Activated T-cell treated with anti-CD3 and anti-CD28 coated beads, Interleukin-2, amount 50 U/mL, for 72 hours (primary cell): ENCODE results near the gene SURF2. TPM values are rescaled to one million over a fixed set of nuclear protein-coding genes. Genes with fewer than 3 reads are reported as not detected.

Source experiments
- ATAC-seq, 2 donors: fragments of 150-1000 bp; cut with Tn5 transposase; replicated peaks in 1 of 2; 2 replicates each; pipeline ENCODE4 v1.10.0; 2021; ENCODE audit warnings: moderate library complexity in 2 of 2, mild to moderate bottlenecking in 1 of 2
- DNase-seq, 2 donors: peaks; one replicate each; pipeline ENCODE4 v3.0.0; 2021 to 2022; ENCODE audit warnings: mixed read lengths in 1 of 2
- H3K27ac Mint-ChIP-seq: one replicate; pipeline ENCODE4 v1.8.0; 2022; ENCODE audit warnings: mild to moderate bottlenecking, moderate library complexity, mixed read lengths
- H3K27me3 Mint-ChIP-seq: one replicate; pipeline ENCODE4 v1.8.0; 2022; ENCODE audit warnings: low read depth, mixed read lengths
- H3K36me3 Mint-ChIP-seq, 2 donors: one replicate each; pipeline ENCODE4 v1.8.0; 2022; ENCODE audit warnings: mixed read lengths in 2 of 2, mild to moderate bottlenecking in 1 of 2; ENCODE audit not compliant: insufficient read depth in 2 of 2
- H3K4me1 Mint-ChIP-seq: one replicate; pipeline ENCODE4 v1.8.0; 2022; ENCODE audit warnings: low read depth, mixed read lengths
- H3K4me3 Mint-ChIP-seq, 2 donors: one replicate each; pipeline ENCODE4 v1.8.0; 2022; ENCODE audit warnings: mild to moderate bottlenecking in 2 of 2, mixed read lengths in 2 of 2, moderate library complexity in 2 of 2
- H3K9me3 Mint-ChIP-seq, 2 donors: one replicate each; pipeline ENCODE4 v1.8.0; 2022; ENCODE audit warnings: mixed read lengths in 2 of 2
- total RNA-seq, 2 donors: library from RNA; stranded (reverse); gene quantifications; one replicate each; pipeline ENCODE4 v1.2.3, GENCODE V29; 2022

Gene SURF2
- total RNA-seq, 2 donors from 2014 or later = 14.7 to 19.9 TPM

GRCh38 chr9:133351908-133352634 is 4.3 kb upstream of the SURF2 start:
- ATAC-seq (no peak), DNase-seq (peak; percentile 32 to 55)
- H3K4me3 Mint-ChIP-seq = no peak overlapping the region
- H3K4me1 Mint-ChIP-seq = peaks cover 71% of the 10 kb centered on the region
- no peaks in the 10 kb centered on the region for H3K27me3 Mint-ChIP-seq
- peaks cover 23 to 31% of the 10 kb centered on the region in 2 donors for H3K36me3 Mint-ChIP-seq
- H3K9me3 Mint-ChIP-seq = no peaks in the 10 kb centered on the region
- peak overlapping the region; percentile 79 for H3K27ac Mint-ChIP-seq

- no peaks in the 10 kb centered on the region for H3K9me3 Mint-ChIP-seq
- peaks cover 23 to 30% of the 10 kb centered on the region in 2 donors for H3K36me3 Mint-ChIP-seq
- no peak for ATAC-seq
- DNase-seq = no peak
- no peaks in the 10 kb centered on the region for H3K27me3 Mint-ChIP-seq
- H3K4me3 Mint-ChIP-seq = peak overlapping the region in 1 of 2 donors; percentile 31
- peak overlapping the region; percentile 83 for H3K27ac Mint-ChIP-seq
- peaks cover 76% of the 10 kb centered on the region for H3K4me1 Mint-ChIP-seq
These were observed 3.6 kb upstream of the SURF2 start for GRCh38 chr9:133352635-133353340.

- ATAC-seq (no peak), DNase-seq (no peak)
- peak overlapping the region; percentile 83 for H3K27ac Mint-ChIP-seq
- H3K4me3 Mint-ChIP-seq = no peak overlapping the region
- peaks cover 82% of the 10 kb centered on the region for H3K4me1 Mint-ChIP-seq
- no peaks in the 10 kb centered on the region for H3K27me3 Mint-ChIP-seq
- peaks cover 17 to 24% of the 10 kb centered on the region in 2 donors for H3K36me3 Mint-ChIP-seq
- no peaks in the 10 kb centered on the region for H3K9me3 Mint-ChIP-seq
These were observed 2.8 kb upstream of the SURF2 start for GRCh38 chr9:133353548-133353947.

- peak overlapping the region; percentile 43 for H3K27ac Mint-ChIP-seq
- DNase-seq = peak in 1 of 2 donors; percentile 24
These were observed 1.6 kb upstream of the SURF2 start for GRCh38 chr9:133354766-133355165.

GRCh38 chr9:133355881-133356357 is 431 bp upstream of the SURF2 start:
- Mint-ChIP-seq H3K9me3 (no peaks in the 10 kb centered on the region), H3K36me3 (peaks cover 5 to 6% of the 10 kb centered on the region in 2 donors), H3K4me1 (peaks cover 82% of the 10 kb centered on the region), H3K27ac (peak overlapping the region; percentile 83), H3K27me3 (no peaks in the 10 kb centered on the region), H3K4me3 (peak overlapping the region; percentile 91)
- DNase-seq (peak in 1 of 2 donors; percentile 21), ATAC-seq (peak; percentile 23 to 38)

More at GRCh38 chr9:133354766-133355165, 1.6 kb upstream of the SURF2 start:
- Mint-ChIP-seq H3K27me3 (no peaks in the 10 kb centered on the region), H3K4me1 (peaks cover 82% of the 10 kb centered on the region), H3K36me3 (peaks cover 7 to 12% of the 10 kb centered on the region in 2 donors), H3K9me3 (no peaks in the 10 kb centered on the region), H3K4me3 (peak overlapping the region; percentile 91)
- no peak for ATAC-seq

GRCh38 chr9:133357656-133358055 is 1.3 kb downstream of the SURF2 start:
- Mint-ChIP-seq H3K27ac (peak overlapping the region; percentile 87), H3K4me3 (peak overlapping the region; percentile 82 to 89), H3K4me1 (peaks cover 78% of the 10 kb centered on the region), H3K9me3 (no peaks in the 10 kb centered on the region), H3K27me3 (no peaks in the 10 kb centered on the region), H3K36me3 (peaks cover 3 to 5% of the 10 kb centered on the region in 2 donors)
- no peak for DNase-seq
- no peak for ATAC-seq

GRCh38 chr9:133359399-133360175 is 3.2 kb downstream of the SURF2 start:
- Mint-ChIP-seq H3K4me3 (peak overlapping the region in 1 of 2 donors; percentile 24), H3K9me3 (no peaks in the 10 kb centered on the region), H3K36me3 (peaks cover 4 to 18% of the 10 kb centered on the region in 2 donors), H3K27me3 (no peaks in the 10 kb centered on the region), H3K4me1 (peaks cover 72% of the 10 kb centered on the region), H3K27ac (peak overlapping the region; percentile 71)
- ATAC-seq (peak in 1 of 2 donors; percentile 4), DNase-seq (peak; percentile 42 to 56)

GRCh38 chr9:133360400-133361393 is 4.3 kb downstream of the SURF2 start:
- peak overlapping the region; percentile 71 for H3K27ac Mint-ChIP-seq
- no peaks in the 10 kb centered on the region for H3K9me3 Mint-ChIP-seq
- peak in 1 of 2 donors; percentile 26 for DNase-seq

GRCh38 chr9:133361507-133362092 is 5.2 kb downstream of the SURF2 start:
- Mint-ChIP-seq H3K4me1 (peaks cover 59% of the 10 kb centered on the region), H3K9me3 (no peaks in the 10 kb centered on the region), H3K27ac (peak overlapping the region; percentile 61), H3K4me3 (peak overlapping the region in 1 of 2 donors; percentile 13), H3K27me3 (no peaks in the 10 kb centered on the region), H3K36me3 (peaks cover 5 to 31% of the 10 kb centered on the region in 2 donors)
- ATAC-seq = no peak
- DNase-seq = no peak

More at GRCh38 chr9:133360400-133361393, 4.3 kb downstream of the SURF2 start:
- Mint-ChIP-seq H3K36me3 (peaks cover 5 to 24% of the 10 kb centered on the region in 2 donors), H3K27me3 (no peaks in the 10 kb centered on the region), H3K4me3 (peak overlapping the region in 1 of 2 donors; percentile 13), H3K4me1 (peaks cover 61% of the 10 kb centered on the region)
- ATAC-seq = no peak

- ATAC-seq (no peak), DNase-seq (no peak)
- Mint-ChIP-seq H3K27ac (peak overlapping the region; percentile 61), H3K36me3 (peaks cover 9 to 34% of the 10 kb centered on the region in 2 donors), H3K9me3 (no peaks in the 10 kb centered on the region), H3K4me3 (no peak overlapping the region), H3K27me3 (no peaks in the 10 kb centered on the region), H3K4me1 (peaks cover 58% of the 10 kb centered on the region)
These were observed 6.2 kb downstream of the SURF2 start for GRCh38 chr9:133362359-133363044.

- peaks cover 37 to 64% of the 10 kb centered on the region in 2 donors for H3K36me3 Mint-ChIP-seq
These were observed 10.1 kb downstream of the SURF2 start for GRCh38 chr9:133366435-133366834.

More at GRCh38 chr9:133366435-133366834, 10.1 kb downstream of the SURF2 start:
- no peak for DNase-seq
- Mint-ChIP-seq H3K27me3 (no peaks in the 10 kb centered on the region), H3K4me3 (no peak overlapping the region), H3K27ac (no peak overlapping the region), H3K4me1 (peaks cover 58% of the 10 kb centered on the region), H3K9me3 (no peaks in the 10 kb centered on the region)
- ATAC-seq = no peak
